Ascending aorta (tissue), 2 donors: ENCODE data around the gene EPB41L4A. TPM values are rescaled to one million over a fixed set of nuclear protein-coding genes. Genes with fewer than 3 reads are reported as not detected.

ENCODE experiments used
- DNase-seq, 2 donors: peaks; one replicate each; pipeline ENCODE4 v3.0.0-alpha.2; 2019; ENCODE audit warnings: low spot score in 2 of 2
- H3K27ac ChIP-seq, 2 donors: fragments of 200-600 bp; sonication (generic); one replicate each; pipeline ENCODE4 v1.5.1; 2016 to 2017; ENCODE audit warnings: mild to moderate bottlenecking in 1 of 2
- H3K27me3 ChIP-seq: fragments of 200-600 bp; sonication (generic); one replicate; pipeline ENCODE4 v1.5.1; 2017
- H3K36me3 ChIP-seq, 2 donors: fragments of 200-600 bp; sonication (generic); one replicate each; pipeline ENCODE4 v1.5.1; 2016
- H3K4me1 ChIP-seq, 2 donors: fragments of 200-600 bp; sonication (generic); one replicate each; pipeline ENCODE4 v1.5.1; 2016 to 2017; ENCODE audit warnings: mild to moderate bottlenecking in 1 of 2
- H3K4me3 ChIP-seq, 2 donors: fragments of 200-600 bp; sonication (generic); one replicate each; pipeline ENCODE4 v1.5.1; 2016 to 2017; ENCODE audit warnings: mild to moderate bottlenecking in 1 of 2
- H3K9me3 ChIP-seq, 2 donors: fragments of 200-600 bp; sonication (generic); one replicate each; pipeline ENCODE4 v1.5.1; 2016
- CTCF ChIP-seq, 3 experiments: fragments of 200-600 bp in 2 of 3; fragments of 450-650 bp in 1 of 3; sonication (generic) in 2 of 3; IDR thresholded peaks; one replicate each; pipeline ENCODE4 v1.5.1; 2016 to 2019; ENCODE audit warnings: antibody characterized with exemption in 3 of 3, mild to moderate bottlenecking in 1 of 3, moderate library complexity in 1 of 3
- intact Hi-C: fragments of 100-400 bp; cut with DNase I; formaldehyde crosslinking; loops from one replicate; pipeline ENCODE4 v1.15.1; 2023
- total RNA-seq: library from RNA; depleted of rRNA; stranded (reverse); fragments of >200 nt; gene quantifications from one replicate; pipeline ENCODE4 v1.1.0, GENCODE V29; 2016

Gene EPB41L4A
- total RNA-seq, 1 donor from 2014 or later: 9.4 TPM

- Histone ChIP-seq H3K9me3 (no peaks in the 10 kb centered on the region), H3K36me3 (peaks cover 17 to 47% of the 10 kb centered on the region in 2 donors), H3K4me1 (peaks cover 4 to 14% of the 10 kb centered on the region in 2 donors), H3K27me3 (no peaks in the 10 kb centered on the region), H3K4me3 (no peak overlapping the region), H3K27ac (no peak overlapping the region)
- TF ChIP-seq CTCF (IDR thresholded peaks at IDR 0.05): no peak
- intact Hi-C loops: loop anchor here (5.0 to 10.0 kb wide), 3 partner anchors 591 to 1349 kb away; partner anchors contain the start of genes DCP2 and YTHDC2
- DNase-seq: no peak
Measured at GRCh38 chr5:112163435-112163834, 255.6 kb downstream of the EPB41L4A start.

GRCh38 chr5:112161392-112161748 lies 257.7 kb downstream of the EPB41L4A start:
- Histone ChIP-seq H3K4me3 (peak overlapping the region; percentile 69 to 78), H3K36me3 (peaks cover 15 to 34% of the 10 kb centered on the region in 2 donors), H3K4me1 (peaks cover 4 to 14% of the 10 kb centered on the region in 2 donors), H3K9me3 (no peaks in the 10 kb centered on the region), H3K27me3 (no peaks in the 10 kb centered on the region), H3K27ac (peak overlapping the region; percentile 64 to 77)
- intact Hi-C loops: loop anchor here (5.0 to 10.0 kb wide), 3 partner anchors 593 to 1351 kb away; partner anchors contain the start of genes DCP2 and YTHDC2
- no peak for DNase-seq
- TF ChIP-seq CTCF (IDR thresholded peaks at IDR 0.05): no peak

- Histone ChIP-seq H3K4me3 (peak overlapping the region; percentile 69 to 78), H3K27ac (peak overlapping the region; percentile 64 to 77), H3K9me3 (no peaks in the 10 kb centered on the region), H3K27me3 (no peaks in the 10 kb centered on the region), H3K4me1 (peaks cover 4 to 14% of the 10 kb centered on the region in 2 donors), H3K36me3 (peaks cover 15 to 29% of the 10 kb centered on the region in 2 donors)
- intact Hi-C loops: loop anchor here (5.0 to 10.0 kb wide), 3 partner anchors 594 to 1351 kb away; partner anchors contain the start of genes DCP2 and YTHDC2
- DNase-seq: peak; percentile 70 to 96
- peak; percentile 94 to 95 (median 95) for TF ChIP-seq CTCF (IDR thresholded peaks at IDR 0.05)
Measured at GRCh38 chr5:112160652-112161391, 258.3 kb downstream of the EPB41L4A start.

DNA sequence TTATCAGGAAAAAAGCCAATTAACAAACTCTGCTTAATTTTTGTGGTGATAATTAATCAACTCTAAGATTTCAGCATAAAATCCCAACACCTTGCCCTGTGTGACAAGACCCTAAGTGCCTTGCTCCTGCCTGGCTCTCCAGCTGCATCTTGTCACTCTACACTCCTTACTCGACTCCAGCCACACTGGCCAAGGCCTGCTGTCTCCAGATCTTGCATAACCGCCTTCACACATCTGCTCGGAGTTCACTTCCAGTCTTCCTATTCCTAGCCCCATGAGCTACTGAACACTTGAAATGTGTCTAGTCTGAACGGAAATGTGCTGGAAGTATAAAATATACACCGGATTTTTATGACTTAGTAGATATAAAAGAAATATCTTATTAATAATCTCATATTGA lies 259.6 kb downstream of the EPB41L4A start:
- no peaks in the 10 kb centered on the region for H3K27me3 ChIP-seq
- no peak overlapping the region for H3K4me3 ChIP-seq
- peaks cover 4 to 14% of the 10 kb centered on the region in 2 donors for H3K4me1 ChIP-seq
- no peaks in the 10 kb centered on the region for H3K9me3 ChIP-seq
- TF ChIP-seq CTCF (IDR thresholded peaks at IDR 0.05): no peak
- no peak for DNase-seq
- H3K27ac ChIP-seq: no peak overlapping the region
- intact Hi-C loops: no loop called here
- H3K36me3 ChIP-seq: peaks cover 12 to 25% of the 10 kb centered on the region in 2 donors

- no peaks in the 10 kb centered on the region for H3K4me1 ChIP-seq
- intact Hi-C loops: no loop called here
- no peaks in the 10 kb centered on the region for H3K9me3 ChIP-seq
- H3K36me3 ChIP-seq: no peaks in the 10 kb centered on the region
- TF ChIP-seq CTCF (IDR thresholded peaks at IDR 0.05): no peak
- H3K27me3 ChIP-seq: no peaks in the 10 kb centered on the region
- H3K4me3 ChIP-seq: no peak overlapping the region
- H3K27ac ChIP-seq: no peak overlapping the region
- no peak for DNase-seq
Measured at GRCh38 chr5:112156211-112156610, 262.9 kb downstream of the EPB41L4A start.
